SK-N-SH (cell line): ENCODE data around the gene GNG14. TPM values are rescaled to one million over a fixed set of nuclear protein-coding genes. Genes with fewer than 3 reads are reported as not detected.

Experiments used
- CTCF ChIA-PET: fragments of 300-600, 350-600 bp; formaldehyde crosslinking; extraction: SDS; loops from one replicate; lab custom pipeline; 2021; lab: Yijun Ruan, JAX
- POLR2A ChIA-PET: fragments of 350-600 bp; sonication (Branson Sonifier 250); formaldehyde crosslinking; extraction: SDS; loops from one replicate; lab custom pipeline; 2020; ENCODE audit warnings: antibody characterized with exemption, inconsistent platforms; lab: Yijun Ruan, JAX
- DNase-seq: peaks from one replicate; pipeline ENCODE4 v3.0.0; 2012
- H2AFZ ChIP-seq: fragments of 200-600 bp; sonication (generic); 2 replicates; pipeline ENCODE4 v1.8.1; 2016; ENCODE audit warnings: antibody characterized with exemption, mild to moderate bottlenecking, low read depth
- H3F3A ChIP-seq: fragments of 200-600 bp; sonication (generic); replicated peaks from 2 replicates; pipeline ENCODE3; 2016; ENCODE audit warnings: antibody characterized with exemption, mild to moderate bottlenecking; ENCODE audit not compliant: insufficient read depth
- H3K27ac ChIP-seq, 2 experiments: fragments of 200-500 bp in 1 of 2; fragments of 200-600 bp in 1 of 2; sonication (Bioruptor generic) in 1 of 2; sonication (generic), shearing (Covaris generic) in 1 of 2; 2 replicates each; pipeline versions ENCODE4 v1.5.1 to v1.6.1; 2014 to 2016; ENCODE audit warnings: low read depth in 2 of 2, inconsistent platforms in 1 of 2, low read length in 1 of 2, mild to moderate bottlenecking in 1 of 2, mixed read lengths in 1 of 2
- H3K27me3 ChIP-seq: fragments of 200-600 bp; sonication (generic), shearing (Covaris generic); 2 replicates; pipeline ENCODE4 v1.6.1; 2016; ENCODE audit warnings: mixed run types; ENCODE audit not compliant: insufficient read depth
- H3K36me3 ChIP-seq, 2 experiments: fragments of 200-500 bp in 1 of 2; fragments of 200-600 bp in 1 of 2; sonication (Bioruptor generic) in 1 of 2; sonication (generic) in 1 of 2; replicated peaks in 1 of 2; 2 replicates each; pipeline versions ENCODE3 to v1.5.1; 2014 to 2016; ENCODE audit warnings: low read length in 1 of 2, mild to moderate bottlenecking in 1 of 2; ENCODE audit not compliant: insufficient read depth in 2 of 2, control insufficient read depth in 1 of 2
- H3K4me1 ChIP-seq, 2 experiments: fragments of 200-500 bp in 1 of 2; fragments of 200-600 bp in 1 of 2; sonication (Bioruptor generic) in 1 of 2; sonication (generic), shearing (Covaris generic) in 1 of 2; 2 replicates each; pipeline versions ENCODE4 v1.5.1 to v1.6.1; 2014 to 2016; ENCODE audit warnings: low read depth in 1 of 2, low read length in 1 of 2, mixed run types in 1 of 2; ENCODE audit not compliant: insufficient read depth in 2 of 2, control insufficient read depth in 1 of 2
- H3K4me2 ChIP-seq: fragments of 200-600 bp; sonication (generic), shearing (Covaris generic); 2 replicates; pipeline ENCODE4 v1.6.1; 2017; ENCODE audit warnings: mixed run types
- H3K4me3 ChIP-seq, 2 experiments: fragments of 200-500 bp in 1 of 2; fragments of 200-600 bp in 1 of 2; sonication (Bioruptor generic) in 1 of 2; sonication (generic), shearing (Covaris generic) in 1 of 2; 2 replicates each; pipeline versions ENCODE4 v1.5.1 to v1.8.1; 2014 to 2016; ENCODE audit warnings: low read depth in 2 of 2, inconsistent platforms in 1 of 2, low read length in 1 of 2, mild to moderate bottlenecking in 1 of 2, mixed read lengths in 1 of 2, moderate library complexity in 1 of 2
- H3K79me2 ChIP-seq: fragments of 200-600 bp; sonication (generic); 2 replicates; pipeline ENCODE4 v1.8.1; 2017; ENCODE audit warnings: mild to moderate bottlenecking; ENCODE audit not compliant: insufficient read depth
- H3K9ac ChIP-seq: fragments of 200-600 bp; sonication (generic); 2 replicates; pipeline ENCODE4 v1.6.1; 2017; ENCODE audit warnings: mixed run types
- H3K9me2 ChIP-seq: fragments of 200-600 bp; sonication (generic); 2 replicates; pipeline ENCODE4 v1.6.1; 2017; ENCODE audit warnings: mixed run types
- H3K9me3 ChIP-seq: fragments of 200-600 bp; sonication (generic); 2 replicates; pipeline ENCODE4 v1.6.1; 2017; ENCODE audit warnings: mixed run types, mild to moderate bottlenecking, moderate library complexity
- H4K20me1 ChIP-seq: fragments of 200-600 bp; sonication (generic); 2 replicates; pipeline ENCODE4 v1.6.1; 2017; ENCODE audit warnings: mild to moderate bottlenecking, mixed run types; ENCODE audit not compliant: insufficient read depth
- ELF1 ChIP-seq: IDR thresholded peaks from 2 replicates; pipeline ENCODE4 v1.4.0; 2012
- EP300 ChIP-seq, 2 experiments: IDR thresholded peaks; 2 replicates each; pipeline versions ENCODE4 v1.4.0 to v1.6.1; 2012; ENCODE audit warnings: borderline replicate concordance in 1 of 2, low read depth in 1 of 2, low read length in 1 of 2
- EZH2phosphoT487 ChIP-seq: fragments of 200-600 bp; sonication (generic); IDR thresholded peaks from 2 replicates; pipeline ENCODE4 v1.6.1; 2017; ENCODE audit warnings: low read depth, mixed run types, mild to moderate bottlenecking, antibody characterized with exemption, moderate library complexity, borderline replicate concordance
- FOXJ3 ChIP-seq: sonication (generic); formaldehyde crosslinking; IDR thresholded peaks from 2 replicates; pipeline ENCODE4 v1.5.1; 2020; ENCODE audit warnings: mild to moderate bottlenecking, missing genetic modification reagents
- FOXM1 ChIP-seq: IDR thresholded peaks from 2 replicates; pipeline ENCODE4 v1.4.0; 2012; ENCODE audit warnings: low read depth, mild to moderate bottlenecking
- GABPA ChIP-seq: IDR thresholded peaks from 2 replicates; pipeline ENCODE4 v1.4.0; 2012; ENCODE audit warnings: low read depth, mild to moderate bottlenecking
- GATA2 ChIP-seq: sonication (generic); formaldehyde crosslinking; IDR thresholded peaks from 2 replicates; pipeline ENCODE4 v1.5.0; 2020; ENCODE audit warnings: mild to moderate bottlenecking, missing genetic modification reagents
- MEF2A ChIP-seq: IDR thresholded peaks from 2 replicates; pipeline ENCODE4 v1.4.0; 2012; ENCODE audit warnings: low read depth, borderline replicate concordance
- MXI1 ChIP-seq: IDR thresholded peaks from 2 replicates; pipeline ENCODE4 v1.6.1; 2012; ENCODE audit warnings: mild to moderate bottlenecking, low read depth, low read length, improper control_type of control experiment
- PBX3 ChIP-seq: IDR thresholded peaks from 2 replicates; pipeline ENCODE4; 2012
- RAD21 ChIP-seq: IDR thresholded peaks from 2 replicates; pipeline ENCODE4 v1.6.1; 2012; ENCODE audit warnings: mild to moderate bottlenecking, low read length
- RFX5 ChIP-seq: IDR thresholded peaks from 2 replicates; pipeline ENCODE4 v1.6.1; 2012; ENCODE audit warnings: mild to moderate bottlenecking, improper control_type of control experiment, low read length
- TAF1 ChIP-seq: IDR thresholded peaks from 2 replicates; pipeline ENCODE4 v1.6.1; 2012; ENCODE audit warnings: low read depth, mild to moderate bottlenecking, low read length, moderate library complexity, borderline replicate concordance
- TCF12 ChIP-seq: IDR thresholded peaks from 2 replicates; pipeline ENCODE4 v1.4.0; 2012
- TEAD4 ChIP-seq: IDR thresholded peaks from 2 replicates; pipeline ENCODE4 v1.4.0; 2012; ENCODE audit warnings: mild to moderate bottlenecking, borderline replicate concordance; ENCODE audit not compliant: insufficient read depth
- USF2 ChIP-seq: fragments of 150-350 bp; IDR thresholded peaks from 2 replicates; pipeline ENCODE4 v1.6.1; 2017; ENCODE audit warnings: antibody characterized with exemption, low read length, low read depth, borderline replicate concordance
- YY1 ChIP-seq: IDR thresholded peaks from 2 replicates; pipeline ENCODE4 v1.4.0; 2012; ENCODE audit warnings: low read depth, mild to moderate bottlenecking
- WGBS: methylation state at CpG from one replicate; pipeline ENCODE4 v1.1.6; 2017; ENCODE audit warnings: low lambda C conversion rate; 5-methylcytosine and 5-hydroxymethylcytosine counted together
- polyA plus RNA-seq, 3 experiments: library from polyadenylated mRNA; depleted of rRNA; stranded (reverse); fragments of >200 nt; gene quantifications; 2 replicates each; pipeline ENCODE4 v1.2.3, GENCODE V29; 2012
- TF ChIP-seq, protein P1 (sequence below): fragments of 200-600 bp; sonication (generic); IDR thresholded peaks from 2 replicates; pipeline ENCODE4 v1.6.1; 2017; ENCODE audit warnings: antibody characterized with exemption, mild to moderate bottlenecking, moderate library complexity
- TF ChIP-seq, protein P2 (sequence below): IDR thresholded peaks from 2 replicates; pipeline ENCODE4 v1.4.0; 2012; ENCODE audit warnings: low read depth
- TF ChIP-seq, protein P3 (sequence below): IDR thresholded peaks from 2 replicates; pipeline ENCODE4 v1.6.1; 2012; ENCODE audit warnings: mild to moderate bottlenecking, low read depth, low read length, moderate library complexity

GNG14 gene
- polyA plus RNA-seq, 1 of the 3 experiments (the other 2 are of a cell fraction) = not detected

GRCh38 chr19:12705169-12705568 lies 17.4 kb downstream of the GNG14 start:
- TF ChIP-seq YY1 (no peak), FOXM1 (no peak), TCF12 (no peak), TEAD4 (no peak), EP300 (IDR thresholded peaks at IDR 0.05; ENCODE audit: borderline replicate concordance in 1 of 2, low read depth in 1 of 2, low read length in 1 of 2) (no peak)
- TF ChIP-seq, all 33 proteins: peak for 0
- POLR2A ChIA-PET = no interaction called here

GRCh38 chr19:12705654-12706331 lies 18.0 kb downstream of the GNG14 start:
- no peaks in the 10 kb centered on the region for H3K27me3 ChIP-seq
- H2AFZ ChIP-seq = no peak overlapping the region
- H3K36me3 ChIP-seq = peaks cover 45 to 64% of the 10 kb centered on the region in 2 experiments
- 93% methylated on average over 17 of the region's 29 CpGs for WGBS
- ChIA-PET POLR2A (no interaction called here), CTCF (interaction anchor here (1.2 to 1.6 kb wide), 4 partner anchors 20 to 90 kb away, joined by 4 read pairs; no protein-coding TSS in a partner anchor)
- H3K4me3 ChIP-seq = no peak overlapping the region
- no peak for DNase-seq
- H3F3A ChIP-seq = peaks cover 15% of the 10 kb centered on the region
- no peaks in the 10 kb centered on the region for H3K9me3 ChIP-seq
- H4K20me1 ChIP-seq = no peaks in the 10 kb centered on the region
- H3K9ac ChIP-seq = no peak overlapping the region
- H3K9me2 ChIP-seq = no peaks in the 10 kb centered on the region
- peaks cover 4% of the 10 kb centered on the region; the same call in 1 of the 2 replicates for H3K79me2 ChIP-seq
- H3K4me2 ChIP-seq = no peak overlapping the region
- H3K27ac ChIP-seq = no peak overlapping the region
- no peaks in the 10 kb centered on the region for H3K4me1 ChIP-seq
- no peak for TF ChIP-seq GABPA
- no peak for TF ChIP-seq TAF1
- TF ChIP-seq ELF1 = no peak
- TF ChIP-seq PBX3 = no peak
- TF ChIP-seq EZH2phosphoT487 = no peak
- TF ChIP-seq GATA2 (CRISPR knock-in tag) = no peak
- TF ChIP-seq FOXJ3 (CRISPR knock-in tag) = no peak
- TF ChIP-seq USF2 = no peak
- no peak for TF ChIP-seq FOXM1
- no peak for TF ChIP-seq RFX5
- TF ChIP-seq, protein P1, sequence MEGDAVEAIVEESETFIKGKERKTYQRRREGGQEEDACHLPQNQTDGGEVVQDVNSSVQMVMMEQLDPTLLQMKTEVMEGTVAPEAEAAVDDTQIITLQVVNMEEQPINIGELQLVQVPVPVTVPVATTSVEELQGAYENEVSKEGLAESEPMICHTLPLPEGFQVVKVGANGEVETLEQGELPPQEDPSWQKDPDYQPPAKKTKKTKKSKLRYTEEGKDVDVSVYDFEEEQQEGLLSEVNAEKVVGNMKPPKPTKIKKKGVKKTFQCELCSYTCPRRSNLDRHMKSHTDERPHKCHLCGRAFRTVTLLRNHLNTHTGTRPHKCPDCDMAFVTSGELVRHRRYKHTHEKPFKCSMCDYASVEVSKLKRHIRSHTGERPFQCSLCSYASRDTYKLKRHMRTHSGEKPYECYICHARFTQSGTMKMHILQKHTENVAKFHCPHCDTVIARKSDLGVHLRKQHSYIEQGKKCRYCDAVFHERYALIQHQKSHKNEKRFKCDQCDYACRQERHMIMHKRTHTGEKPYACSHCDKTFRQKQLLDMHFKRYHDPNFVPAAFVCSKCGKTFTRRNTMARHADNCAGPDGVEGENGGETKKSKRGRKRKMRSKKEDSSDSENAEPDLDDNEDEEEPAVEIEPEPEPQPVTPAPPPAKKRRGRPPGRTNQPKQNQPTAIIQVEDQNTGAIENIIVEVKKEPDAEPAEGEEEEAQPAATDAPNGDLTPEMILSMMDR = no peak
- TF ChIP-seq, protein P2, sequence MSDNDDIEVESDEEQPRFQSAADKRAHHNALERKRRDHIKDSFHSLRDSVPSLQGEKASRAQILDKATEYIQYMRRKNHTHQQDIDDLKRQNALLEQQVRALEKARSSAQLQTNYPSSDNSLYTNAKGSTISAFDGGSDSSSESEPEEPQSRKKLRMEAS = no peak
- TF ChIP-seq MXI1 = no peak
- TF ChIP-seq MEF2A = no peak
- no peak for TF ChIP-seq RAD21
- TF ChIP-seq, protein P3, sequence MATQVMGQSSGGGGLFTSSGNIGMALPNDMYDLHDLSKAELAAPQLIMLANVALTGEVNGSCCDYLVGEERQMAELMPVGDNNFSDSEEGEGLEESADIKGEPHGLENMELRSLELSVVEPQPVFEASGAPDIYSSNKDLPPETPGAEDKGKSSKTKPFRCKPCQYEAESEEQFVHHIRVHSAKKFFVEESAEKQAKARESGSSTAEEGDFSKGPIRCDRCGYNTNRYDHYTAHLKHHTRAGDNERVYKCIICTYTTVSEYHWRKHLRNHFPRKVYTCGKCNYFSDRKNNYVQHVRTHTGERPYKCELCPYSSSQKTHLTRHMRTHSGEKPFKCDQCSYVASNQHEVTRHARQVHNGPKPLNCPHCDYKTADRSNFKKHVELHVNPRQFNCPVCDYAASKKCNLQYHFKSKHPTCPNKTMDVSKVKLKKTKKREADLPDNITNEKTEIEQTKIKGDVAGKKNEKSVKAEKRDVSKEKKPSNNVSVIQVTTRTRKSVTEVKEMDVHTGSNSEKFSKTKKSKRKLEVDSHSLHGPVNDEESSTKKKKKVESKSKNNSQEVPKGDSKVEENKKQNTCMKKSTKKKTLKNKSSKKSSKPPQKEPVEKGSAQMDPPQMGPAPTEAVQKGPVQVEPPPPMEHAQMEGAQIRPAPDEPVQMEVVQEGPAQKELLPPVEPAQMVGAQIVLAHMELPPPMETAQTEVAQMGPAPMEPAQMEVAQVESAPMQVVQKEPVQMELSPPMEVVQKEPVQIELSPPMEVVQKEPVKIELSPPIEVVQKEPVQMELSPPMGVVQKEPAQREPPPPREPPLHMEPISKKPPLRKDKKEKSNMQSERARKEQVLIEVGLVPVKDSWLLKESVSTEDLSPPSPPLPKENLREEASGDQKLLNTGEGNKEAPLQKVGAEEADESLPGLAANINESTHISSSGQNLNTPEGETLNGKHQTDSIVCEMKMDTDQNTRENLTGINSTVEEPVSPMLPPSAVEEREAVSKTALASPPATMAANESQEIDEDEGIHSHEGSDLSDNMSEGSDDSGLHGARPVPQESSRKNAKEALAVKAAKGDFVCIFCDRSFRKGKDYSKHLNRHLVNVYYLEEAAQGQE = no peak

More at GRCh38 chr19:12705169-12705568, 17.4 kb downstream of the GNG14 start:
- Histone ChIP-seq H3K9me3 (no peaks in the 10 kb centered on the region), H3F3A (peaks cover 16% of the 10 kb centered on the region), H3K4me2 (no peak overlapping the region), H4K20me1 (no peaks in the 10 kb centered on the region), H3K9ac (no peak overlapping the region), H3K27me3 (no peaks in the 10 kb centered on the region), H3K4me1 (no peaks in the 10 kb centered on the region), H3K9me2 (no peaks in the 10 kb centered on the region), H2AFZ (no peak overlapping the region), H3K36me3 (peaks cover 41 to 63% of the 10 kb centered on the region in 2 experiments), H3K4me3 (no peak overlapping the region), H3K27ac (no peak overlapping the region), H3K79me2 (peaks cover 3% of the 10 kb centered on the region; the same call in 1 of the 2 replicates)
- WGBS = 95% methylated on average over 3 of the region's 13 CpGs
- no peak for DNase-seq
- CTCF ChIA-PET = interaction anchor here (1.2 kb wide), 1 partner anchor 28 kb away, joined by 4 read pairs; no protein-coding TSS in a partner anchor
